HG03108 (cell line): ENCODE data around the gene MRM2.

ENCODE experiments used
- ATAC-seq: cut with Tn5 transposase; IDR thresholded peaks from one replicate; pipeline ENCODE4 v1.9.1; 2021; ENCODE audit warnings: moderate library complexity; ENCODE audit not compliant: unreplicated experiment

MRM2 gene

DNA sequence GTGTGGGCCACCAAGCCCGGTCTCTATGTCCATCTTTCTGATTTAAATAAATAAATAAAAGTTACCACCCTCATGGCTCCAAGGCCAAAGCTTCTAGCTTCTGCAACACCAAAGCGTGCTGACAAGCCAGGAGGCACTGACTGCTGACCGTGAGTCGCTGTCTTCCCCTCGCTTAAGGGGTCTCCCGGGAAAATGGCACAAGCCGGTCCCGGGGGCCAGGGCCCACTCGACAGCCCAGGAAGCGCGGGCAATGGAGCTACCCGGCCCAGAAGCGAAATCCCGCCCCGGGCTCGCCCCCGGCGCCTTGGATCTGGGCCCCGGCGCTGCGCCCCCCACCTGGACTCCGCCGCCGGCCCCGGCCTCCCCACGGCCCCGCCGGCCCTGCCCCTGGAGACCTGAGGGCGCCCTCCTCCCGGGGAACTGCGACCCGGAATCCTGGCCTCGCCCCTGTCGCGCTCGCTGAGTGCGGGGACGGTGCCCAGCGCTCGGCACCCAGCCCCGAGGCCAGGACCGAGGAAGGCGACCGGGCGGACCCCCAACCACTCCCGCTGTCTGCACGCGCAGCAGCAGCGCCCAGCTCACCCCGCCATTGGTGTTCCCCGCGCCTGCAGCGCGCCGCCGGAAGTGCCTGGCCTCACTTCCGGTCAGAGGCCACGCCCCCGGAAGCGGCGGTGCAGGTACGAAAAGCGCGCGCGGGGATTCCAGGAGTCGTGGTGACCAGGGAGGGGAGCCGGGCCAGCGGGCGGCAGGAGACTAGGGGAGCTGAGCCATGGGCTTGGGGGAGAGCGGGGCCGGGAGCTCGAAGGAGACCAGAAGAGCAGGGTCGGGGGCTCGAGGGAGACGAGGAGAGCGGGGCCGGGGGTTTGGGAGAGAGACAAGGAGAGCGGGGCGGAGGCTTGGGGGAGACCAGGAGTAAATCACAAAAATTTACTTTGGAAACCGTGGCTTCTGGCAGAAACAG, at the start of gene MRM2, which contains the start of gene NUDT1:
Gene MRM2 (minus strand): TSS at position 626 of the 961 bp plus-strand sequence. CDS start 36 bp downstream, at position 590.
Gene NUDT1 (plus strand): TSS at position 647 of the 961 bp plus-strand sequence. CDS start 2,349 bp downstream, outside the sequence.
- peak; percentile 54 for ATAC-seq

DNA sequence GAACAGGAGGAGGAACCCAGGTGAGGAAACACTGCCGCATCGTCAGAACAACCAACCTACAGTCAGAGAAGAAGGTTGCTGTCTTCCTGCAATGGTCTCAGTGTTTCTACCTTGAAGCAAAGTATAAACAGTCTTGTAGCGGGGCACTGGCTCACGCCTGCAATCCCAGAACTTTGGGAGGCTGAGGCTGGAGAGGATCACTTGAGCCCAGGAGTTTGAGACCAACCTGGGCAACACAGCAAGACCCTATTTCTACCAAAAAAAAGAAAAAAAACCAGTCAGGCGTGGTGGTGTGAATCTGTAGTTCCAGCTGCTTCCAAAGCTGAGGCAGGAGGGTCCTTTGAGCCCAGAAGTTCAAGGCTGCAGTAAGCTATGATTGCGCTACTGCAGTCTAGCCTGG, 48.9 kb upstream of the MRM2 start:
- ATAC-seq = no peak

DNA sequence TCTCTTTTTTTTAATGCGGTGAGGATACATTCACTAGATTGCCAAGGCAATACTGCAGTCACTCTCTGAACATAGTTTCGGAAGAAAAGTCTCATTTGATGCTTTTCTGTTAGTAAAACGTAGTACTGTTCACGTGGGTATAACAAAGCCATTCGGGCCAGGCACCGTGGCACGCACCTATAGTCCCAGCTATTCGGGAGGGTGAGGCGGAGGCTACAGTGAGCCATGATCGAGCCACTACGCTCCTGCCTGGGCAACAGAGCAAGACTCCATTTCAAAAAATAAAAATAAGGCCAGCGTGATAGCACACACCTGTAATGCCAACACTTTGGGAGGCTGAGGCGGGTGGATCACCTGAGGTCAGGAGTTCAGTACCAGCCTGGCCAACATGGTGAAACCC, 47.6 kb upstream of the MRM2 start:
- no peak for ATAC-seq

DNA sequence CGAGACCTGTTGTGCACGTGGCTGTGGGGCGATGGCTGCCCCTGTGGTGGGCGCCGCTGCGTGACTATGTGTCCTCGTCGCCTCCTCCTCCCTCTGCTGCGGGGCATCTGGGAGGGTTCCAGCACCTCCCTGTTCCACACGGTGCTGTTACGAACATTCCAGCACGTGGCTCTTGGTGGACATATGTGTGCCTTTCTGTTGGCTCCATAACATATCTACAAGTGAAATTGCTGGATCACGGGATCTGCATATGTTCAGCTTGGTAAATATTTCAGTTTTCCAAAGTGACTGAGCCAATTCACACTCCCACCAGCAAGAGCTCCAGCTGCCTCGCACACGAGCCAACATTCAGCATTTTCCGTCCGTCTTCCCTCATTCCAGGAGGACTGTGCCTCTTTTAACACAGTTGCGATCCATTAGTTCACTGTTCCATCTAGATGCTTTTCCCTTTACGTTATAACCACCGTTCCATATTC, 47.1 kb upstream of the MRM2 start:
- no peak for ATAC-seq

DNA sequence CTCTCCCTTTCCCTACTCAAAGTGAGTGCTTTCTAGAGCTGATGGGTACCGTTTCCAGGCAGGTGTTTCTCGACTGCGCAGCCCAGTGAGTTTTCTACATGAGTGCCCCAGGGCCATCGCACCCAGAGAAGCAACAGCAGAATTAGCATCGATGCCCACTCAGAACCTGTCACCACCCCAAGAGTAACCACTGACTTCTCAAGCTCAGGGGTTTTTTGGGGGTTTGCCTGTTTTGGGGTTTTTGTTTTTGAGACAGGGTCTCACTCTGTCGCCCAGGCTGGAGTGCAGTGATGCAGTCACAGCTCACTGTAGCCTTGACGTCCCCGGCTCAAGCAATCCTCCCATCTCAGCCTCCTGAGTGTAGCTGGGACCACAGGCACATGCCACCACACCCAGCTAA, 46.5 kb upstream of the MRM2 start:
- peak; percentile 67 for ATAC-seq

DNA sequence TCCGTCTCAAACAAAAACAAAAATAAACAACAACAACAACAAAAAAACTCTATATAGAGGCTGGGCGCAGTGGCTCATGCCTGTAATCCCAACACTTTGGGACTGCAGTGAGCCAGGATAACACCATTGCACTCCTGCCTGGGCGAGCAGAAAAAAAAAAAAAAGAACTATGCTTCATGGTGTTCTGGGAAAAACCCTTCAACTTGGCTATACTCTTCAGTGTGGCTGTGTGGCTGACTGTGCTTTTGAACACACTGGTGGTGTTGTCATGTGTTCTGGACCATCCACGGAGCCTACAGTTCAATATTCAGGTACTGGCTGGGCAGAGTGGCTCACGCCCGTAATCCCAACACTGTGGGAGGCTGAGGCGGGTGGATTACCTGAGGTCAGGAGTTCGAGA, 45.7 kb upstream of the MRM2 start:
- no peak for ATAC-seq

DNA sequence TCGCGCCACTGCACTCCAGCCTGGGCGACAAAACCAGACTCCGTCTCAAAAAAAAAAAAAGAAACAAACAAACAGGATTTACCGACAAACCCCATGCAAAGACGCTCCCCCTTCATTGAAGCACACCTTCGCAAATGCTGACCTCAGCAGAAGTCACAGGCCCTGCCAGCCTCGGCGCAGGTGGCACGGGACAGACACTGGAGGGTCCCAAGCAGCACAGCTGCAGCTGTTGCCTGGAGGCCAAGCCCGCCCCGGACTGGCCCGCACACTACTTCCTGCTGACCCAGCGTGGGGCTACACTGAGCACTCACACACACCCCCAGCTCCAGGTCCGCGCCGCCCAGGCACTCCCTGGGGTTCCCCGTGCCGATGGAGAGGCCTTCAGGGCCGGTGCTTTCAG, 41.1 kb upstream of the MRM2 start:
- ATAC-seq = no peak

DNA sequence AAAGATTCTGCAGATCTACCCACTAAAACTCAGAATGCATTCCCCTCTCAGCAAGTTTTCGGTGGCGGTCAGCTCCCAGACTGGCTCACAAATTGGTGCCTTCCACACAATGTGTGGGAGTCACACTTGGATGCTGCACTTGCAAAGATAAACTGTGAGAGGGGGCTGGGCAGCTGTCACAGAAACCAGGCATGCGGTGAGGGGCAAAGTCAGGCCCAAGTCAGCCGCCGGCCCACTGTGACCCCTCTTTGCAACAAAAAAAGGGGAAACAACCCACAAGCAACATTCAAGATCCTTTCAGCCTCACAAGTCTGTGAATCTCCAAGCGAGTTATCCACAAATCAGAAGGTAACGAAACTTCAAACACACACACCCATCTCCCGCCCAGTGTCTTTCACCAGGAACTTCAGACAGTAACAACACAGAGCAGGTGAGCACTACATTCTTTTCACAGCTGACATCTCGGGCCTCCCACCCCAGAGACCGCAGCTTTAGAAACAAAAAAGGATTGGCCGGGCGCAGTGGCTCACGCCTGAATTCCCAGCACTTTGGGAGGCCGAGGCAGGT, 40.3 kb upstream of the MRM2 start:
- no peak for ATAC-seq

DNA sequence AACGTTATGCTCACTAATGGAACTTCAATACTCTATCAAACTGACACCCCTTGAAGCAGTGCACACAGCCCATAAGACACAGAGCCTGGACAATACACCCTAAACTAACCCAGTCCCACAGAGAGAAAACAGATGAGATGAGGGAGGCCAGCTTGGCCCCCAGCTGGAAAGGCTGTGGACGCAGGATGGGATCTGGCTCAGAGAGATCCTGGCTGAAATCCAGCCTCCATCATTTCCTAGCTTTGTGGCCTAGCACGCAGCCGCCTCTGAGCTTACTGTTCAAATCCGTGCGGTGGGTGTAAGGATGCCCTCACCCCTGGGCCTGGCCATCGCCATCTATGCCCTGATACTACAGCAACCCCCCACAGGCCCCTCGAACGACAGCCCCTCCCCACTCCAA, 39.5 kb upstream of the MRM2 start:
- ATAC-seq = no peak

DNA sequence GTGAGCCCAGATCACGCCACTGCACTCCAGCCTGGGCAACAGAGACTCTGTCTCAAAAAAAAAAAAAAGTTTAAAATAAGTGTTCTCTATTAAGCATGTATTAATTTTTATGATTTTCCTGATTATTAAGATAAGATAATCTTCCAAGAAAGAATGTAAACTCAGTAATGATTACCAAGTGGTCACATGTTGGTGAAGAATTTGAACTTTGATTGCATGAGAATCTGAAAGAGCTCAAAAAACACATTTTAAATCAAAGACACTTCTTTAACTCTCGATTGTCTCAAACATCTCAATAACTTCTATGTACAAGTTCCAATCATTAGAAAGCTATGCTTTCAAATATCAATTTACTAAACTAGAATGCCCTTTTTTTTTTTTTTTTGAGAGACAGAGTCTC, 38.4 kb upstream of the MRM2 start:
- ATAC-seq = no peak

DNA sequence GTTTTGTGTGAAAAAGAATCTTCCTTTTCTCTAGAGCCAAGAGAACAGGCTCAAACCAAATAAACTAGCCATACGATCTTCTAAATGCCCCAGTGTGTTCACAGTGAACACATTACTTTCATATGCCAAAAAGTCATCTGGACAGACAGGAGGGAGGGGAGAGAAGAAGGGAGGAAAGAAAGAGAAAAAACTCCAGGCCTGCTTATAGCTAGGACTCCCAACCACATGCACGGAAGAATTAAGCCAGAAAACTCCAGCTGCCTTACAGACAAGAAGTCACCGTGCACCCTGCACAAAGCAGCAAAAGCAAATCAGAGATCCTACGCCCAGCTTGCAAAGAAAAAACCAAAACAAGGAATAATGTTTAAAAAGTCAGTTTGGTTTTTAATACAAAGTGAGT, 37.9 kb upstream of the MRM2 start:
- ATAC-seq = no peak

DNA sequence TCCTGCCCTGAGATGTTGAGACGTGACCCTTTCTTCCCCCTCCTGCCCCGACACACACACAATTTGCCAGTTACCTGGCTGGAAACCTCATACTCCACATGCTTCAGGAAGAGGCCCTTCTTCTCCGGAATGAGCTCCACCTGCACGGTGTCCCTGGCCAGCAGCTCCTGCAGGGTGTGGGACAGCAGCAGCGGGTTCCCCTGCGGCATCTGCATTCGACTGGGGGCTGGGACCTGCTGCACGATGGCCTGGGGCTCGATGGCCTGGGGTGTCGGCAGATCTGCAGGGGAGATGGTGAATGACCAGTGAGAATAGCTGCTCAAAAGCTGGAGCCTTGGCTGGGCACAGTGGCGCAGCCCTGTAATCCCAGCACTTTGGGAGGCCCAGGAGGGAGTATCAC, 36.0 kb upstream of the MRM2 start:
- no peak for ATAC-seq

DNA sequence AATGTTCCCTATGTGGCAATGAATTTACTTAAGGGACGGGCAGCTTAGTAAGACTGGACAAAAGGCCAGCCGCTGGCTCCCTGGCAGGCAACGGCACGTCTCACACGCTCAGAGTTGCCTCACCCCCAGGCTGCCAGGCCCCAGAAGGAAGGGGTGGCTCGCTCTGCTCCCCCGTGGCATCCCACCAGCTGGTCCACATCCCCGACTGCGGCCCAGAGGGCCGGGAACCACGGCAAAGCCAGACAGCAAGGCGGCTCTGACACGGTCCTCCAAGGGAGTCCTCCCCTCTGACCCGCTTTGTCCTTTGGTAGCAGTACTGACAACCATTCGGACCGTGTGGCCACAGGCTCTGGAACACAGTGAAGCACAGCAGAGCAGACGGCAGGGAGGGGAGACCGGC, 34.1 kb upstream of the MRM2 start:
- no peak for ATAC-seq

DNA sequence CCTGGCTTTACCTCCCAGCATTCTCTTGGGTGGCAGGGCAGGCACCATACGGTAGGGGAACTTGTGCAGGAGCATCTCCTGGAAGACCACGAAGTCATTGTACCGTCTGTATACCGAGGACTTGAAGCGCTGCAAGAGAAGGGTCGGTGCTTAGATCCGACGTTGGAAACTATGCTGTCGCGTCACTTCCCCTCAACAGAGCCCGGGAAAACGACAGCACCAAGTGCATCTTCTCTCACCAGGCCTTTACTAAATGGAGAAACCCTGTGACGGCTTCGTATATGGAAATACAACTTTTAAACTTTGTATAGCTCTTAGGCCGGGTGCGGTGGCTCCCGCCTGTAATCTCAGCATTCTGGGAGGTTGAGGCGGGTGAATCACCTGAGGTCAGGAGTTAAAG, 33.1 kb upstream of the MRM2 start:
- no peak for ATAC-seq

DNA sequence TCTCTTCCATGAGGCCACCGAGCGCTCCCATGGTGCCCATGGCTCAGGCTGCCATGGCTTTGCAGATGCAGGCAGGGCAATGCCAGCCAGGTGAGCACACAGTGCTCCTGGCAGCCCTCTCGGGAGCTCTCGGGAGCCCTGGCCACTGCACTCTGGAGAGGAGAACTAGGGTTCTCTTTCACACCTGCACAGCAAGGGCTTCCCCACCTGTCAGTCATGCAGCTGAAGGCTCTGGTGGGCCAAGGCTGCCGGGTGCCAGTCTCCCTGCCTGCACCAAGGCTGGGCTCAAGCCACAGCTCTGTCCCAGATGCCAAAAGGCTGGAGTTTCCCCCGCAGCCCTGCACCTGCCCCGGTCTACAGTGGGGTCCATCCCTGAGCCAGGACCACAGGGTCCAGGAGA, 32.7 kb upstream of the MRM2 start:
- ATAC-seq = no peak

DNA sequence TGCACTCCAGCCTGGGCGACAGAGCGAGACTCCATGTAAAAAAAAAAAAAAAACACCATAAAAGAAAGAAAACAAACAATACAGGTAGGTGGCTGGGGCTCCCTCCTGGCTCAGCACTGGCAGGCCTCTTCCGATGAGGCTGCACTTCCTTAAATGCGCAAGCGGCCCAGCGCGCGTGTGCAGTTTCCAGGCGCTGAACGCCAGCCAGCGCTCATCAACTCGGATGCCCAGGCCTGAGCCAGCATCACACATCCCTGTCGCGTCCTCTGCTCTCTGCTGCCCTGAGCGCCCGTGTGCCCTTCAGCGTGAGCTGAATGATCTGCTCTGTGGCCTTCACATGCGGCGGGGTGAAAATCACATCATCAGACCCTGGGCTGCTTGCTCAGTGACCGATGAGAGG, 31.9 kb upstream of the MRM2 start:
- ATAC-seq = no peak

DNA sequence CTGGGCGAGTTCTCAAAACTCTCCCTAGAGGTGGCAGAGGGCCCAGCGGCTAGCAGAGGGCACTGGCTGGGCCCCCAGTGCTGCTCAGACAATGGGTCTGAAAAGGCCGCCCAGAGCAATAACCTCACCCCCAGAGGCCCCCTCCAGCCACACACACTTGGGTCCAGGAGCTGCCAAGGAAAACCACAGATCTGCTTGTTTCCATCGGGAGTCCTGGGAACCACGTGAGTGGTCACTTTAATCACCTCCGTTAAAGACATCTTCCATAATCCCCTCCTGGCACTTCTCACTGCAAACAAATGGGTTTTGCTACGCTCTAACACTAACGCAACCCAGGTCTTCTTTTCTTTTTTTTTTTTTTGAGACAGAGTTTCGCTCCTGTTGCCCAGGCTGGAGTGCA, 30.0 kb upstream of the MRM2 start:
- no peak for ATAC-seq

DNA sequence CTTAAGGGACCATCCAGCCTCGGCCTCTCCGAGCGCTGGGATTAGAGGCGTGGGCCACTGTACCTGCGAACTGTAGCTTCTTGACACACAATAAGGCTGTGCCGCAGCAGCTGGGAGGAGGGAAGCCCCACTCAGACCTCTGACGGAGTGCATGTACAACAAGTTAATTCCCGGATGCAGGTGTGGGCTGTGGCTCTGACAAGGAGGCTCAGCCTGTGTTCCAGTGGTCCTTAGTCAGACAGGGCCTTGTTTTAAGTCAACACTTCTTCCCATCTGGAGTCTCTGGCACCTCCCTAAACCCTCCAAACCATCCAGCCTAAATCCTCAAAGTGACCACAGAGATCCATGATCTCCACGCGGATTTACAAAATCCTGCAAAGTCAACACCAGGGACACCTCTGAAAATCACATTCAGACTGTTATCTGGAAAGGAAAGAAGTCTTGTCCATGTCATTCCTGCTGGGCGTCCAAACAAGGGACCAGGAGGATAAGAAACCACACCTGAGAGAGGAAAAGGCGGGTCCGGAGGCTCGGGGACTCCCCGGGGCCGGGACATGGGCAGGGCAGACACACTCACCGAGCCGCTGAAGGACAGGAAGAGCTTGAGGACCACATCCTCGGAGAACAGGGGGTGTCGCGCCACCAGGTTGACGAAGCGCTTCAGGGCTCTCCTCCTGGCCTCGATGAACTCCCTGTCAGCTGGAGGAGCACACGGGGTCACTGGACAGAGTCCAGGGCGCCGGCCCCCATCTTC, 29.4 kb upstream of the MRM2 start:
- no peak for ATAC-seq

DNA sequence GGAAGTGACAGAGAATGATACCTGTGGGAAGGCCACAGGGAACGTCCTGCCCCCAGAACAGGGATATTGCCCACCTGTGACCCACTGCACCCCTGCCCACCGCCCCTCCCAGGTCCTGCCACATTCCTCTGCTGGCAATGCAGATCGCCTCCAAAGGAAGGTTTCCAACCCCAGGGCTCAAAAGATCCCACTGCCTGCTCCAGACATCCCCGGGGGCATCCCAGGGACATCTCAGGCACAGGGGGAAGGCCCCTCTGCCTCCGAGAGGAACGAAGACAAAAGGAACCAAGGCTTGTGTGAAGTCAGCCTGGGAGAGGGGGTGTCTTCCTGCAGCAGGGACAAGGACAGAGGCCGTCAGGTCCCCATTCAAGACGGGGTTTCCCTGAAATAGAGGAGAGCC, 28.5 kb upstream of the MRM2 start:
- ATAC-seq = no peak

DNA sequence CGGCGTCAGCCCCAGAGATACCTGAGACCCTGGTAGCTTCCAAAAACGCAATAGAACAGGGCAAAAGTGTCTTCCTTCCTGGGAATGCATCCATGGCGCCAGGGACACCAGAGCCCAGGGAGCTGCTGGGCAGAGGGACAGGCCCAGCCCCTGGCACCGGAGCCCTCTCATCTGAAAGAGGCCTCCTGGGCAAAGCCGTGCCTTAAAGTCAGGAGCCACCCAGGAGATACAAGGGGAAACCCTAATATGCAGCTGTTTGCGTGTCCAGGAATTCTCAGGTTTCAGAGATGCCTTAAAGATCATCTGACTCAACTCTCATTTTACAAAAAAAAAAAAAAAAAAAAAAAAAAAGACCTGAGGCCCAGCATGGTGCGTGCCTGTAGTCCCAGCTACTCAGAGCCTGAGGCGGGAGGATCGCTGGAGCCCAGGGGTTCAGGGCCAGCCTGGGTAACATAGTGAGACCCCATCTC, 28.0 kb upstream of the MRM2 start:
- no peak for ATAC-seq
